Panc1 (cell line): ENCODE data around the gene IQSEC1. TPM values are rescaled to one million over a fixed set of nuclear protein-coding genes. Genes with fewer than 3 reads are reported as not detected.

Experiments
- ATAC-seq: fragments of 200-7000 bp; cut with Tn5 transposase; 2 replicates; pipeline ENCODE4 v1.9.1; 2020; ENCODE audit warnings: mild to moderate bottlenecking, moderate library complexity
- BruUV-seq: library from RNA; stranded (reverse); fragments of 400-500 nt; replicated peaks from 2 replicates; lab custom pipeline; 2021; lab: Mats Ljungman, UMichigan
- CTCF ChIA-PET: fragments of 300-600 bp; sonication (Branson Sonifier 250); formaldehyde crosslinking; loops from one replicate; lab custom pipeline; 2022; ENCODE audit warnings: antibody characterized with exemption; lab: Charles Lee
- POLR2A ChIA-PET: fragments of 300-600 bp; sonication (Branson Sonifier 250); formaldehyde crosslinking; loops from one replicate; lab custom pipeline; 2022; ENCODE audit warnings: antibody characterized with exemption; lab: Charles Lee
- DNase-seq: peaks from one replicate; pipeline ENCODE4 v3.0.0-alpha.2; 2010; ENCODE audit warnings: low read depth, low spot score
- H3K27ac ChIP-seq: 2 replicates; pipeline ENCODE4 v1.5.1; 2011; ENCODE audit warnings: mild to moderate bottlenecking, low read length, inconsistent platforms
- H3K27me3 ChIP-seq: fragments of 200-500 bp; sonication (Bioruptor generic); 2 replicates; pipeline ENCODE4 v1.6.0; 2014; ENCODE audit warnings: low read length, inconsistent platforms; ENCODE audit not compliant: control insufficient read depth, insufficient read depth
- H3K36me3 ChIP-seq: fragments of 200-500 bp; sonication (Bioruptor generic); 2 replicates; pipeline ENCODE4 v1.5.1; 2014; ENCODE audit warnings: inconsistent platforms, mild to moderate bottlenecking, low read length, moderate library complexity; ENCODE audit not compliant: control insufficient read depth, insufficient read depth
- H3K4me1 ChIP-seq: 2 replicates; pipeline ENCODE4 v1.5.1; 2011; ENCODE audit warnings: inconsistent platforms, mild to moderate bottlenecking, low read length, moderate library complexity; ENCODE audit not compliant: control insufficient read depth, insufficient read depth
- H3K4me3 ChIP-seq, 2 experiments: 2 replicates each; pipeline ENCODE4 v1.5.1; 2011 to 2012; ENCODE audit warnings: low read depth in 2 of 2, low read length in 2 of 2, mild to moderate bottlenecking in 2 of 2, inconsistent platforms in 1 of 2, moderate library complexity in 1 of 2
- H3K9me3 ChIP-seq: fragments of 200-500 bp; sonication (Bioruptor generic); 2 replicates; pipeline ENCODE4 v1.5.1; 2014; ENCODE audit warnings: low read depth, mild to moderate bottlenecking, inconsistent platforms, low read length, moderate library complexity; ENCODE audit not compliant: control insufficient read depth, insufficient read depth
- CTCF ChIP-seq: fragments of 450-650 bp; IDR thresholded peaks from 2 replicates; pipeline ENCODE4 v1.5.1; 2017; ENCODE audit warnings: mild to moderate bottlenecking
- POLR2AphosphoS5 ChIP-seq: IDR thresholded peaks from 2 replicates; pipeline ENCODE4 v1.6.1; 2012; ENCODE audit warnings: mild to moderate bottlenecking, low read depth, low read length, moderate library complexity
- REST ChIP-seq, 2 experiments: IDR thresholded peaks; 2 replicates each; pipeline ENCODE4 v1.6.1; 2011 to 2012; ENCODE audit warnings: low read depth in 2 of 2, control low read depth in 1 of 2, low read length in 1 of 2, mild to moderate bottlenecking in 1 of 2, moderate library complexity in 1 of 2; ENCODE audit not compliant: insufficient read depth in 1 of 2
- SIN3A ChIP-seq: IDR thresholded peaks from 2 replicates; pipeline ENCODE4 v1.6.1; 2012; ENCODE audit warnings: low read depth, mild to moderate bottlenecking, low read length, moderate library complexity, borderline replicate concordance; ENCODE audit not compliant: insufficient read depth
- TCF7L2 ChIP-seq: IDR thresholded peaks from 2 replicates; pipeline ENCODE4 v1.6.1; 2011; ENCODE audit warnings: mild to moderate bottlenecking, low read depth, low read length, inconsistent platforms
- in situ Hi-C: cut with HindIII; loops from 2 replicates; pipeline ENCODE4 v1.10.0; 2016; ENCODE audit warnings: low sequenced_read_pairs, low pct_unique_long_range_greater_than_20kb
- intact Hi-C: fragments of 100-400 bp; cut with micrococcal nuclease; formaldehyde crosslinking; loops from one replicate; pipeline ENCODE4 v1.10.0; 2022; ENCODE audit not compliant: unreplicated experiment
- total RNA-seq: library from RNA; stranded (reverse); gene quantifications from one replicate; pipeline ENCODE4 v1.2.1, GENCODE V29; 2021; ENCODE audit not compliant: unreplicated experiment

The IQSEC1 gene
- total RNA-seq, 1 experiment from 2014 or later, result 28.4 TPM

- Histone ChIP-seq H3K27me3 (no peaks in the 10 kb centered on the region), H3K4me3 (no peak overlapping the region), H3K27ac (no peak overlapping the region), H3K4me1 (no peaks in the 10 kb centered on the region), H3K36me3 (no peaks in the 10 kb centered on the region), H3K9me3 (no peaks in the 10 kb centered on the region)
- in situ Hi-C loops (no loop called here), intact Hi-C loops (no loop called here)
- no peak for ATAC-seq
- CTCF ChIA-PET, result no interaction called here
- BruUV-seq, result no TSS peak
- DNase-seq, result no peak
- POLR2A ChIA-PET, result no interaction called here
- TF ChIP-seq POLR2AphosphoS5, result no peak
- TF ChIP-seq SIN3A, result no peak
- TF ChIP-seq CTCF, result no peak
- TF ChIP-seq TCF7L2, result no peak
- TF ChIP-seq REST (IDR thresholded peaks at IDR 0.05; ENCODE audit: insufficient read depth in 1 of 2, low read depth in 2 of 2, low read length in 1 of 2), result no peak
These were observed 17.6 kb downstream of the IQSEC1 start for GRCh38 chr3:13055634-13056033.

GRCh38 chr3:13054341-13055285, 18.6 kb downstream of the IQSEC1 start:
- intact Hi-C loops, result no loop called here
- CTCF ChIA-PET, result no interaction called here
- in situ Hi-C loops, result no loop called here

More at GRCh38 chr3:13054341-13055285, 18.6 kb downstream of the IQSEC1 start:
- ATAC-seq (no peak), DNase-seq (no peak)
- TF ChIP-seq POLR2AphosphoS5, result no peak
- TF ChIP-seq TCF7L2, result no peak
- TF ChIP-seq SIN3A, result no peak
- no peak for TF ChIP-seq REST (IDR thresholded peaks at IDR 0.05; ENCODE audit: insufficient read depth in 1 of 2, low read depth in 2 of 2, low read length in 1 of 2)
- H3K27ac ChIP-seq, result no peak overlapping the region
- H3K27me3 ChIP-seq, result no peaks in the 10 kb centered on the region
- no peaks in the 10 kb centered on the region for H3K9me3 ChIP-seq
- no peak overlapping the region for H3K4me3 ChIP-seq
- no peaks in the 10 kb centered on the region for H3K4me1 ChIP-seq
- H3K36me3 ChIP-seq, result no peaks in the 10 kb centered on the region
- POLR2A ChIA-PET, result no interaction called here
- no TSS peak for BruUV-seq
